GM11168 (cell line): ENCODE data around the gene CDCA3.

ENCODE experiments used
- in situ Hi-C: fragments of 300-500 bp; cut with MboI; formaldehyde crosslinking; loops from one replicate; pipeline ENCODE4 v1.12.0; 2022; ENCODE audit warnings: low sequenced_read_pairs; ENCODE audit not compliant: unreplicated experiment

The CDCA3 gene

GRCh38 chr12:6823182-6824084, 27.7 kb downstream of the CDCA3 start:
- in situ Hi-C loops: no loop called here

- in situ Hi-C loops: no loop called here
Measured at GRCh38 chr12:6822426-6823135, 28.5 kb downstream of the CDCA3 start.

- in situ Hi-C loops: no loop called here
Measured at GRCh38 chr12:6821591-6822425, 29.3 kb downstream of the CDCA3 start, which contains the start of gene GPR162. TSS of gene GPR162 (plus strand) at chr12:6821821. CDS start at chr12:6823899, 2,078 bp downstream.

- in situ Hi-C loops: no loop called here
Measured at GRCh38 chr12:6820166-6820565, 30.9 kb downstream of the CDCA3 start.

- in situ Hi-C loops: no loop called here
Measured at GRCh38 chr12:6819106-6820030, 31.7 kb downstream of the CDCA3 start.

GRCh38 chr12:6818645-6819044, 32.4 kb downstream of the CDCA3 start:
- in situ Hi-C loops: no loop called here

- in situ Hi-C loops: no loop called here
Measured at GRCh38 chr12:6818222-6818621, 32.9 kb downstream of the CDCA3 start.

- in situ Hi-C loops: no loop called here
Measured at GRCh38 chr12:6817662-6818157, 33.4 kb downstream of the CDCA3 start.

GRCh38 chr12:6817098-6817497, 34.0 kb downstream of the CDCA3 start:
- in situ Hi-C loops: no loop called here

- in situ Hi-C loops: no loop called here
Measured at GRCh38 chr12:6816598-6816997, 34.5 kb downstream of the CDCA3 start.

GRCh38 chr12:6813363-6813762, 37.7 kb downstream of the CDCA3 start:
- in situ Hi-C loops: loop anchor here (5.0 kb wide), 1 partner anchor 61 kb away; the partner anchor contains the start of gene MLF2

GRCh38 chr12:6810758-6811157, 40.3 kb downstream of the CDCA3 start:
- in situ Hi-C loops: loop anchor here (5.0 kb wide), 1 partner anchor 58 kb away; the partner anchor contains the start of gene MLF2

GRCh38 chr12:6809056-6809455, 42.0 kb downstream of the CDCA3 start:
- in situ Hi-C loops: no loop called here

- in situ Hi-C loops: no loop called here
Measured at GRCh38 chr12:6807170-6807569, 43.9 kb downstream of the CDCA3 start.

- in situ Hi-C loops: no loop called here
Measured at GRCh38 chr12:6799147-6799546, 51.9 kb downstream of the CDCA3 start.
